ENCODE results near the gene TBX21.

- TF ChIP-seq, protein P1, sequence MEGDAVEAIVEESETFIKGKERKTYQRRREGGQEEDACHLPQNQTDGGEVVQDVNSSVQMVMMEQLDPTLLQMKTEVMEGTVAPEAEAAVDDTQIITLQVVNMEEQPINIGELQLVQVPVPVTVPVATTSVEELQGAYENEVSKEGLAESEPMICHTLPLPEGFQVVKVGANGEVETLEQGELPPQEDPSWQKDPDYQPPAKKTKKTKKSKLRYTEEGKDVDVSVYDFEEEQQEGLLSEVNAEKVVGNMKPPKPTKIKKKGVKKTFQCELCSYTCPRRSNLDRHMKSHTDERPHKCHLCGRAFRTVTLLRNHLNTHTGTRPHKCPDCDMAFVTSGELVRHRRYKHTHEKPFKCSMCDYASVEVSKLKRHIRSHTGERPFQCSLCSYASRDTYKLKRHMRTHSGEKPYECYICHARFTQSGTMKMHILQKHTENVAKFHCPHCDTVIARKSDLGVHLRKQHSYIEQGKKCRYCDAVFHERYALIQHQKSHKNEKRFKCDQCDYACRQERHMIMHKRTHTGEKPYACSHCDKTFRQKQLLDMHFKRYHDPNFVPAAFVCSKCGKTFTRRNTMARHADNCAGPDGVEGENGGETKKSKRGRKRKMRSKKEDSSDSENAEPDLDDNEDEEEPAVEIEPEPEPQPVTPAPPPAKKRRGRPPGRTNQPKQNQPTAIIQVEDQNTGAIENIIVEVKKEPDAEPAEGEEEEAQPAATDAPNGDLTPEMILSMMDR (IDR thresholded peaks at IDR 0.05; ENCODE audit: insufficient read depth, low read length, poor library complexity, severe bottlenecking) = no peak
- TF ChIP-seq EZH2phosphoT487 (conservative IDR thresholded peaks at IDR 0.05; ENCODE audit: low read length) = no peak
These were observed 513 bp upstream of the TBX21 start for GRCh38 chr17:47732399-47733046.

Data from SU-DHL-6 (cell line).